ENCODE measurements around the gene DSCAML1. TPM values are rescaled to one million over a fixed set of nuclear protein-coding genes. Genes with fewer than 3 reads are reported as not detected.

DSCAML1 gene
- total RNA-seq, 2 donors from 2014 or later: 0.33 to 1.6 TPM

GRCh38 chr11:117825538-117826189 lies 28.6 kb upstream of the DSCAML1 start:
- intact Hi-C loops (cut with DNase I): no loop called here
- Histone ChIP-seq H3K9me3 (no peaks in the 10 kb centered on the region), H3K4me3 (no peak overlapping the region), H3K4me1 (peaks cover 56% of the 10 kb centered on the region), H3K36me3 (replicated peaks in 1 of 2; ENCODE audit: insufficient read depth in 1 of 2, low read depth in 2 of 2) (no peaks in the 10 kb centered on the region), H3K27ac (peak overlapping the region; percentile 34 to 88 (median 87)), H3K27me3 (no peaks in the 10 kb centered on the region)
- TF ChIP-seq CTCF (IDR thresholded peaks at IDR 0.05) (no peak), POLR2A (IDR thresholded peaks at IDR 0.05) (no peak)
- 67 to 72% methylated on average over 5 to 8 of the region's 8 CpGs for WGBS, 2 donors
- DNase-seq: peak in 2 of 4 donors; percentile 2 to 13
- ATAC-seq: no peak

GRCh38 chr11:117824571-117825537 lies 27.8 kb upstream of the DSCAML1 start, which contains the start of gene FXYD2:
FXYD2 (minus strand) TSS chr11:117824744; CDS start chr11:117824678, 66 bp downstream.
- 32 to 38% methylated on average over 19 to 22 of the region's 22 CpGs for WGBS, 2 donors
- TF ChIP-seq POLR2A (IDR thresholded peaks at IDR 0.05): peak; percentile 6 to 80 (median 77)
- no peak for TF ChIP-seq CTCF (IDR thresholded peaks at IDR 0.05)
- Histone ChIP-seq H3K9me3 (no peaks in the 10 kb centered on the region), H3K27me3 (no peaks in the 10 kb centered on the region), H3K36me3 (replicated peaks in 1 of 2; ENCODE audit: insufficient read depth in 1 of 2, low read depth in 2 of 2) (no peaks in the 10 kb centered on the region), H3K27ac (peak within 1 kb of the TSS; percentile 47 to 88 (median 87)), H3K4me1 (peaks cover 55% of the 10 kb centered on the region), H3K4me3 (peak within 1 kb of the TSS in 1 of 2 donors; percentile 13)
- intact Hi-C loops (cut with DNase I): loop anchor here (5.0 kb wide), 1 partner anchor 122 kb away; no protein-coding TSS in a partner anchor
- ATAC-seq (peak; percentile 59), DNase-seq (peak; percentile 37 to 72 (median 56))

GRCh38 chr11:117823946-117824420 lies 27.0 kb upstream of the DSCAML1 start:
- H3K4me1 ChIP-seq: peaks cover 57% of the 10 kb centered on the region
- H3K9me3 ChIP-seq: no peaks in the 10 kb centered on the region
- TF ChIP-seq POLR2A (IDR thresholded peaks at IDR 0.05) (no peak), CTCF (IDR thresholded peaks at IDR 0.05) (no peak)
- no peaks in the 10 kb centered on the region for H3K27me3 ChIP-seq
- 36 to 40% methylated on average over 11 to 13 of the region's 13 CpGs for WGBS, 2 donors
- DNase-seq (peak; percentile 17 to 51 (median 39)), ATAC-seq (no peak)
- no peaks in the 10 kb centered on the region for H3K36me3 ChIP-seq (replicated peaks in 1 of 2; ENCODE audit: insufficient read depth in 1 of 2, low read depth in 2 of 2)
- peak overlapping the region in 1 of 2 donors; percentile 13 for H3K4me3 ChIP-seq
- intact Hi-C loops (cut with DNase I): loop anchor here (5.0 kb wide), 1 partner anchor 123 kb away; no protein-coding TSS in a partner anchor
- peak overlapping the region; percentile 47 to 88 (median 87) for H3K27ac ChIP-seq

- Histone ChIP-seq H3K27me3 (no peaks in the 10 kb centered on the region), H3K9me3 (no peaks in the 10 kb centered on the region), H3K27ac (peak overlapping the region; percentile 47 to 88 (median 87)), H3K36me3 (replicated peaks in 1 of 2; ENCODE audit: insufficient read depth in 1 of 2, low read depth in 2 of 2) (no peaks in the 10 kb centered on the region), H3K4me1 (peaks cover 57% of the 10 kb centered on the region), H3K4me3 (peak overlapping the region in 1 of 2 donors; percentile 13)
- ATAC-seq: no peak
- TF ChIP-seq POLR2A (IDR thresholded peaks at IDR 0.05): peak in 1 of 3 donors; percentile 43
- peak in 4 of 7 experiments; percentile 21 to 42 (median 30) for TF ChIP-seq CTCF (IDR thresholded peaks at IDR 0.05)
- DNase-seq: peak in 3 of 4 donors; percentile 15 to 30 (median 17)
- 35 to 63% methylated on average over 3 to 18 of the region's 18 CpGs for WGBS, 2 donors
- intact Hi-C loops (cut with DNase I): loop anchor here (5.0 kb wide), 1 partner anchor 124 kb away; no protein-coding TSS in a partner anchor
Measured at GRCh38 chr11:117823294-117823945, 26.4 kb upstream of the DSCAML1 start.
